Keratinocyte (primary cell): ENCODE data around the gene LIN28A. TPM values are rescaled to one million over a fixed set of nuclear protein-coding genes. Genes with fewer than 3 reads are reported as not detected.

Source experiments
- DNase-seq: peaks from one replicate; pipeline ENCODE4 v3.0.0-alpha.2; 2011; ENCODE audit warnings: low read depth, missing footprints, low spot score
- FAIRE-seq: peaks from 2 replicates; lab custom pipeline; 2011; peaks lifted over from hg19 to GRCh38; lab: Jason Lieb, UNC
- H2AFZ ChIP-seq: 2 replicates; pipeline ENCODE4 v1.6.0; 2012; ENCODE audit warnings: low read length, control low read depth, inconsistent platforms; ENCODE audit not compliant: control insufficient read depth
- H3K27ac ChIP-seq: 2 replicates; pipeline ENCODE4 v1.5.1; 2011; ENCODE audit warnings: low read length; ENCODE audit not compliant: control insufficient read depth, insufficient read depth
- H3K27me3 ChIP-seq: 3 replicates; pipeline ENCODE4 v1.6.0; 2011; ENCODE audit warnings: low read length; ENCODE audit not compliant: control insufficient read depth, insufficient read depth; ENCODE audit errors: extremely low read depth
- H3K36me3 ChIP-seq, 2 experiments: 2 replicates in 1 of 2; 3 replicates in 1 of 2; pipeline ENCODE4 v1.5.1; 2011; ENCODE audit warnings: low read length in 2 of 2, mild to moderate bottlenecking in 1 of 2; ENCODE audit not compliant: control insufficient read depth in 2 of 2, insufficient read depth in 2 of 2; ENCODE audit errors: extremely low read depth in 1 of 2
- H3K4me1 ChIP-seq: 3 replicates; pipeline ENCODE4 v1.5.1; 2011; ENCODE audit warnings: low read length; ENCODE audit not compliant: control insufficient read depth, insufficient read depth; ENCODE audit errors: extremely low read depth
- H3K4me2 ChIP-seq: 3 replicates; pipeline ENCODE4 v1.6.0; 2011; ENCODE audit warnings: low read depth, low read length; ENCODE audit not compliant: control insufficient read depth, insufficient read depth; ENCODE audit errors: extremely low read depth
- H3K4me3 ChIP-seq, 3 experiments: fragments of 200-600 bp in 1 of 3; sonication (generic) in 1 of 3; 2 replicates in 2 of 3; 3 replicates in 1 of 3; pipeline ENCODE4 v1.5.1; 2011 to 2016; ENCODE audit warnings: low read length in 3 of 3, mild to moderate bottlenecking in 3 of 3, control low read depth in 2 of 3, inconsistent platforms in 1 of 3, low read depth in 1 of 3, mixed read lengths in 1 of 3, mixed run types in 1 of 3, moderate library complexity in 1 of 3; ENCODE audit not compliant: control insufficient read depth in 2 of 3, insufficient read depth in 2 of 3; ENCODE audit errors: extremely low read depth in 1 of 3
- H3K79me2 ChIP-seq: 2 replicates; pipeline ENCODE4 v1.6.0; 2012; ENCODE audit warnings: low read length; ENCODE audit not compliant: control insufficient read depth, insufficient read depth
- H3K9ac ChIP-seq: 3 replicates; pipeline ENCODE4 v1.6.0; 2011; ENCODE audit warnings: low read length; ENCODE audit not compliant: control insufficient read depth, insufficient read depth; ENCODE audit errors: extremely low read depth
- H3K9me1 ChIP-seq: 3 replicates; pipeline ENCODE4 v1.6.0; 2011; ENCODE audit warnings: low read length; ENCODE audit not compliant: control insufficient read depth, insufficient read depth; ENCODE audit errors: extremely low read depth
- H3K9me3 ChIP-seq: 2 replicates; pipeline ENCODE4 v1.5.1; 2012; ENCODE audit warnings: low read depth, low read length; ENCODE audit not compliant: control insufficient read depth
- H4K20me1 ChIP-seq: 3 replicates; pipeline ENCODE4 v1.6.0; 2011; ENCODE audit warnings: low read length; ENCODE audit not compliant: control insufficient read depth, insufficient read depth; ENCODE audit errors: extremely low read depth
- CTCF ChIP-seq, 3 experiments: IDR thresholded peaks in 1 of 3; conservative IDR thresholded peaks in 1 of 3; optimal IDR thresholded peaks in 1 of 3; 2 replicates in 2 of 3; 3 replicates in 1 of 3; pipeline versions ENCODE3 to v1.5.1; 2011; ENCODE audit warnings: low read length in 3 of 3, mild to moderate bottlenecking in 3 of 3, moderate library complexity in 2 of 3, control low read depth in 1 of 3, inconsistent platforms in 1 of 3; ENCODE audit not compliant: insufficient read depth in 2 of 3; ENCODE audit errors: extremely low read depth in 1 of 3
- EZH2 ChIP-seq: IDR thresholded peaks from one replicate; pipeline ENCODE4 v1.6.1; 2012; ENCODE audit warnings: inconsistent platforms, mild to moderate bottlenecking, low read length, moderate library complexity
- dilution Hi-C: fragments of 300-500 bp; cut with MboI; formaldehyde crosslinking; loops from one replicate; pipeline ENCODE4 v1.7.0; 2020; ENCODE audit warnings: low sequenced_read_pairs; ENCODE audit not compliant: extremely low pct_ligation_motif_present
- polyA plus RNA-seq, 5 experiments: library from polyadenylated mRNA; depleted of rRNA in 3 of 5; stranded (reverse) in 3 of 5; stranded (forward) in 1 of 5; unstranded in 1 of 5; fragments of >200 nt; gene quantifications; 1 replicate in 1 of 5; 2 replicates in 3 of 5; 3 replicates in 1 of 5; pipeline versions ENCODE4 v1.2.1 to v1.2.3, GENCODE V29; 2011 to 2012; ENCODE audit warnings: missing spikeins in 2 of 5, low read depth in 1 of 5, low replicate concordance in 1 of 5

LIN28A gene
- polyA plus RNA-seq, 1 donor (not counting 4 experiments of a cell fraction or from before 2014, with no cell fraction given) = not detected

DNA sequence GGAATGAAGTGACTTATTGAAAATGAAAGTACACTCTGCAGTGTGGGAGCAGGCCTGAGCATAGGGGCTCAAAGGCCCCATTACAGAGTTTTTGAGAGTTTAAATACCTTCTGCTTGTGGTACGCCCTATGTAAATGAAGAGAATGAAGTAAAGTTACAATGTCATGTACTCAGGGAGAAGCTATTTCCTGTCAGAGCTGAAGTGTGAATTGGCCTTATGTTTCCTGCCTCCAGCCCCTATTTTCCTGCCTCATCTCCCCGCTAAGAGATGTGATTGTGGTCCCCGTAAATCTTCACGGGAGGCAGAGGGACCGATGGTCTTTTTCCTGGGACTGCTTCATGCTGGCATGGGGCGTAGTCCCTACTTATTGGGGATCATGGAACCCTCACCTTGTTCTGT lies 35.5 kb upstream of the LIN28A start:
- Histone ChIP-seq H3K9me3 (peaks cover 3% of the 10 kb centered on the region), H3K9ac (no peak overlapping the region), H4K20me1 (no peaks in the 10 kb centered on the region), H3K27me3 (no peaks in the 10 kb centered on the region), H2AFZ (peak overlapping the region; percentile 37), H3K9me1 (no peaks in the 10 kb centered on the region), H3K79me2 (no peaks in the 10 kb centered on the region), H3K27ac (no peak overlapping the region), H3K36me3 (no peaks in the 10 kb centered on the region), H3K4me2 (no peak overlapping the region), H3K4me1 (peaks cover 30% of the 10 kb centered on the region), H3K4me3 (no peak overlapping the region)
- dilution Hi-C loops = no loop called here
- TF ChIP-seq EZH2 = no peak
- TF ChIP-seq CTCF (optimal IDR thresholded peaks at IDR 0.05 in 1 of 3, IDR thresholded peaks at IDR 0.05 in 1 of 3, conservative IDR thresholded peaks at IDR 0.05 in 1 of 3; ENCODE audit: extremely low read depth in 1 of 3, insufficient read depth in 2 of 3, low read length in 3 of 3) = no peak
- FAIRE-seq (no peak), DNase-seq (no peak)

- Histone ChIP-seq H3K36me3 (no peaks in the 10 kb centered on the region), H3K9me1 (no peaks in the 10 kb centered on the region), H3K27ac (no peak overlapping the region), H3K9me3 (peaks cover 3% of the 10 kb centered on the region), H3K4me2 (no peak overlapping the region), H3K79me2 (no peaks in the 10 kb centered on the region), H3K4me3 (no peak overlapping the region), H3K9ac (no peak overlapping the region), H3K4me1 (peaks cover 30% of the 10 kb centered on the region), H2AFZ (no peak overlapping the region), H4K20me1 (no peaks in the 10 kb centered on the region), H3K27me3 (no peaks in the 10 kb centered on the region)
- dilution Hi-C loops = no loop called here
- TF ChIP-seq CTCF (optimal IDR thresholded peaks at IDR 0.05 in 1 of 3, IDR thresholded peaks at IDR 0.05 in 1 of 3, conservative IDR thresholded peaks at IDR 0.05 in 1 of 3; ENCODE audit: extremely low read depth in 1 of 3, insufficient read depth in 2 of 3, low read length in 3 of 3) (no peak), EZH2 (no peak)
- FAIRE-seq (no peak), DNase-seq (no peak)
Measured at GRCh38 chr1:26376050-26376449, 34.6 kb upstream of the LIN28A start.
